NK-92 (cell line): ENCODE measurements around the gene SND1.

Experiments
- DNase-seq: peaks from one replicate; lab custom pipeline; 2025; ENCODE audit not compliant: unreplicated experiment; lab: John Stamatoyannopoulos, UW

The SND1 gene

DNA sequence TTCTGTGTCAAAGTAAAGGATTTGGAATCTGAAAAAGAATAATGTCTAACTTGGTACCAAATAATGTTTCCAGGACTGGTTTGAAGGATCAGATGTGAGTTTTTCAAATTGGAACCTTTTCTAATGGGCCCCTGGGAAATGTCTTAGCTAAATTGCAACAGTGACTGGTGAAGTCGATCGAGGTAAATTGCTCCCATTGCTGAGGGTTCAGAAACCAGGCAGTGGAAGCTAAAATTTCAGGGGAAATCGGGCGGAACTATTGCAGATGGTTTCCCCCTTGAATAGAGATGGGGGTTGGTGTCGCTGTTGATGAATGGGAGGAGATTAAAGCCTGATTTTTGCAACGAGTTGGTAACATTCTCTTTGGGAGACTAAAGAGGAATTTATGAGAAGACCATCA is 112.7 kb downstream of the SND1 start:
- DNase-seq: no peak

DNA sequence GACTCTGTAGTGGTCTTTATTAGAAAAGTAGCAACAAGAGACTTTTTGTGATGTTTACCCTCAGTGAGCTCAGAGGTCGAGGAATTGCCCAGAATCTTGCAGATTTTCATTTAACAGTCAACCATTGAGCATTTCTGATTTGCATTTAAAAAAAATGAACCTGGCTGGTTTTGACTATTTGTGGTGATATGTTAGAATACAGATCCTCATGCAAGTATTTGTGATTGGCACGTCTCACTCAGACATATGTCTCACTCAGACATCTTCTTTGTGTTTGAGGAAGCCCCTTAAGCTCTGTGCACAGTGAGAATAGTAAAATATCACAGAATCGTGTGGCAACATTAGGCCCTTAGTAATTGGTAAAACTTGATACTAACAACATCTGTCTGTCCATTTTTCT is 113.2 kb downstream of the SND1 start:
- DNase-seq: no peak

DNA sequence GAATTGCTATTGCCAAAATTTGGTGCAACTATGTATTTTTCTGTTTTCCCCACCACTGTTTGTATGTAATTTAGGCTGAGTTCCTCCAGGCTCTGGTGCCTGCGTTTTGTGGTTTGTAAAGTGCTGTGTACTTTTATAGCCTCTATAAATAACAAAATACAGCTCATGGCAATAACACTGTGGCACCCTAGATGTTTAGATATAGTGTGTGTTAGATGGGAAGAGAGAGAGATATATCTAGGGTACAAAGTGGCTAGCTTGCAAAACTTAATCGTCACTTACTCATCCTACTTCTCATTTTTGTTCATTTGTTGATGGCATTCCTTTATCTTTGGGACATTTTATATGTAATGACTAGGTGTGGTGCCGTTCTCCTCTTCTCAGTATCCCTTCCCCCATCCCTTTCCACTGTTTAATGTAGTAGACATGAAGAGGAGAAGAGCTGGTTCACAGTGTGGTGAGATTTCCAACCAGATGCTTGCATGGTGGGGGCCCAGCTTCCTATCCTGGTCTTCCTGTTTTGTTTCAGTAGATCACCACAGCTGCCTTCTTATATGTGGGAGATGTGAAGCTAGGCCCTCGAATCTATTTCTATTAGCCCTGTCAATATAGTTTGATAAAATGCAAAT is 115.0 kb downstream of the SND1 start:
- DNase-seq: no peak

DNA sequence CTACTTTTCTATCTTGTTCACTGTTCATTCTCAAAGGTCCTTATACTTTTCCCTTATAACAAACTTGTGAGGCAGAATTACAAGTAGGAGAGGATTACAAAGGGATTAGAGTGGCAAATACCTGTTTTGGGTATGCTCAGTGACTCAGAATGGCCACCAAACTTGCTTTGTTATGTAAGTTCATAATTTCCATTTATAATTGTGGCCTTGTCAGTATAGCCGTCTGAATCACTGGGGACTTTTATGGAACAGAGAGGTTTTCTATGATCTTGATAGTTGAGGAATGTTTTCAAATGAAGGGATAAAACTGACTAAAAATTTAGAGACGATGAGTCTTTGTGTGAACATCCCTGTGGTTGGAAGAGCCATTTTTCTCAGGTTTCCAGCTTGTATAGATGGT is 116.2 kb downstream of the SND1 start:
- no peak for DNase-seq

DNA sequence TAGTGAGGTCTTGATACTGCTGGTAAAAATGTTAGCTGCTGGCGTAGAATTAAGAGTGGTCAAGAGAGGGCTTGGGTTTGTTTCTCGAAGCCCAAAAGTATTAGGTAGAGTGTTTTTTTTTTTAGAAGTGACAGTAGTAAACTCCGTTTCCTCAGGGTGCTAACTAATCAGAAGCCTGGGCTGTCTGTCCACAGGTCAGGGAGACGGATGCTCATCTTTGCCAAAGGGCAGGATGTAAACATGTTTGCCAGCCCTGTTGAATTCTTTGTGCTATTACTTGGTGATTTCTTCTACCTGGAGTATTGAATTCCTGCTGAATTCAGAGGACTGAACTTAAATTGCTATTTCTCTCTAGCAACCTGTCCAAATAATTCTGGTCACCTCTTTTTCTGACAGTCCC is 117.1 kb downstream of the SND1 start:
- no peak for DNase-seq

DNA sequence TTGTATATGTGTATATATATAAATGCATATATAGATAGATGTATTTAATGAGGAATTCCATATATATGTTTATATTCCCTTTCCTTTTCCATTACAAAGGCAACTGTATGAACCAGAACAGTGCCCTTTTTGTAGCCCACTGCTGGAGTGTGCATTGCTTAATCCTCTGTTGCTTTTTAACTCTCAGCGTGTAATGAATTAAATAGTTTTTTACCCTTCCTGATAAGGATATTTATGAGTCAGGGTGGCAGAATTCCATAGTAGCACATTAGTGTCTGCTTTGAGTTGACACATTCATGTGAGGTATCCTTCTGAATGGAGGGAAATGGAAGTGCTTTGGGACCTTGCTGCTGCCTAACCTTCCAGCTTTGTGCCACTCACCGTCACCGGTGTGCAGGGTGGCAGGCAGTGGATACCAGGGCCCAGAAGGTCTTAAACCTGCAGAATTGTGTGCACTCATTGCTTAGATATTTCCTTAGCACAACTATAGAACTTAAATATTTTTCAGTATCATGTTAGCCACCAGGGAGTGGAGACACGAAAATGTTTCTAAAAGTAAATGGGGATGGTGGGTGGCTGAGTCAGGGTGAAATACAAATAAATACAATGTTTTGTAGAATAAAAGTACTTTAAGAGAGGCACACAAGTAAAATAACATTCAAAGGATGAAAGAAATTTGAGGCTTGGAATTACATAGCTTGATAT is 117.9 kb downstream of the SND1 start:
- no peak for DNase-seq

DNA sequence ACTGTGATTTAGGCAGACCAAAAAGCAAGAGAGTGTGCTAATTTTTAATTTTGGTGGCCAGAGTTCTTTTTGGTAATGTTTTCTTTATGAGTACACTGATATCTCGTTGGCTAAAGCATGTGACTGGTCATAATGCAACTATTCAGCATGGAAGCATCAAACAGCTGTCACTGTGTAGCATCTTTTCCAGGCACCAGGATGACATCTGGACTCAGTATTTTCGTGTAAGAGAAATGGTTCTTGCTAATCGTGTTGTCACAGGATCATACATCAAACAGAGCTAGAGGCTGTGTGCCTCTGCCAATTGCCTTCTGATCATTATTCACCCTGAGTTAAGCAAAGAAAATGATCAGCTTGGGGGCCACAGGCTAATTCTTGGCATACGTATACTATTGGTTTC is 118.9 kb downstream of the SND1 start:
- no peak for DNase-seq

DNA sequence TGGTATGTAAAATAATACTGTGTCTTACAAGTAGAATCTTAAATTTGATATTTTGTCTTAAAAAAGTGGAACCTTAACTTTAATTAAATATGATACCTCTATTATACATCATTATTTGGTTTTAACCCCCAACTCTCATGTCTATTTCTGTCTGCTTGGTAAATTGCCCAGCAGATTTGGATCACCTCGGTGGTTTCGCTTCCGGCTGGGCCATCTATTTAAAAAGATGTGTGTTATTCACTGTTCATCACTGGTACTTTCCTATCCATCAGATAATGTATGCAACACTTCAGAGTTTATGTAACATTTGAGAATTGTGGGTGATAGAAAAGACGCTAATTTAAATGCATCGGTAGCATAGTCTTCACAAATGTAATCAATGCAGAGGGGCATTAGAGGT is 119.7 kb downstream of the SND1 start:
- DNase-seq: no peak

DNA sequence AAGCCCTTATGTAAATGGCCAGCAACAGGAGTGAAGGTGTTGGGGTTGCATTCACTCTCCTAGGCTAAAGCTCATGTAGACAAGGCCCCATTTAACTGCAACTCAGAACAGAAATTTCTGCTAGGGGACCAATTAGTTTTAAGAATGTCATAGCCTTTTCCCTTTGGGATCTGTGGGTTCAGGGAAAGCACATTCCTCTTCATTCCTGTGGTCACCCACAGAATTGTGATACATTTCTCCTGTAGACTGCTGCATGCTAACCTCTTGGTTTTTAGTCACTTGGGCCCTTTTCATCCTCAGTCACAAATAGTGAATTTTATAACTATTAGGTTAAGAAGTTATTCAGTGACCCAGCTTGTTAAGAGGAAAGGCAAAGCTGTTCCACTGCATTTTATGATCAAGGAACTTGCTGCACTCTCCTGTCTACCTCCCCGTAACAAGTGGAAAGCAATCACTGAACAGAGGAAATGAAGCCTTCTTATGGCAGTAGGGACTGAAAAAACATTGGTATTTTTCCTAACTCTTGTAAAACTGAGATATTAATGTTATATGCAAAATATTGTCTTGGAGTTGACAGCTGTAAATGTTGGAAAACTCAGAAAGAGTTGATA is 124.9 kb downstream of the SND1 start:
- no peak for DNase-seq

DNA sequence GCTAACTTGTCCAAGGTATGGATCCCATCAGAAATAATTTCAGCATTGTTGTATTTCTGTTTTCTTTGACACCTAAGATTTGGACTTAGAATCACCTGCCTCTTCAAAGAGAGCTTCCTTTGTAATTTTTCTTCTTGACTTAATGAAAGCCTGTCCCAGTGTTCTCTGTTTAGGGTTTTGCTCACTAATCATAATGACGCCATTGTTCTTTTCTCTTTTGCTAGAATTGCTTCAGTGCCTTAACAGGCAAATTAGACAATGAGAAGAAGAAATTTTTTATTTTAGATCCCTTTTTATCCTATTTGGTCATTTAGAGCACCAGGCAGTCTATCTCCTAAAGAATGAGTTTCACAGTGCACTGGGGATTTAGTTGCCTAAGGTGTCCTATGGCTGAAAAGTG is 128.5 kb downstream of the SND1 start:
- no peak for DNase-seq

DNA sequence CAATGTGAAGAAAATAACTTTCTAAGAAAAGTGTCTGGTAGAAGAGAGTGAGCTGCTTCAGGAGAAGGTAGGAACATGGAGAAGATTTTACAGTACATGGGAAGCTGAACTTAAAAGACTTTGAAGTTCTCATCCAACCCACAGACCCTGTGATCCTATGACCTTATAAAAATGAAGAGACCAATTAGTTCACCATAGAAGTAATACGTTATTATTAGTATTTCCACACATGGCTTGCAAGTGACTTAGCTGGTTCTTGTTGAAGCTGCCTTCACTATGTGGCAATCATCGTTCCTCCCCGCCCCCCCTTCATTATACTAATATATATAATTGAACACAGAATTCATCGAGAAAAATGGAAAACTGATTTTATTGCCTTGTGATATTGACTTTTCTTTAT is 129.1 kb downstream of the SND1 start:
- no peak for DNase-seq

DNA sequence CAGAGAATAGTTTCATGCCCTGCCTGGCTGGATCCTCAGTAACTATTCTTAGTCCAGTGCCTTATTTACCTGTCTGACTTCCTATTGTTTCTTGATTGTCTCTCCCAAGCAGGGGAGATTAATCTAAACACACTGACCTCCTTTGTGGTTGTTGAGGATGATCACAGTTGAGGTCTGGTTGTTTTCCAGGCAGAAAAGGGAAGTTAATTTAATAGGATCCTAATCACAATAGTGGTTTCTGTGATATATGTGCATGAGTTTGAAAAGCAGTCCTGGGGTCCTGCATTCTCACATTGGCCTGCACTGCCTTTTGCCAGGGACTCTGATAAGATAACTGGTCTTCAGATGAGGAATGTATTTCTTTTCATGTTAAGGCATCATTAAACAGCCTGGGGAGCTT is 130.1 kb downstream of the SND1 start:
- no peak for DNase-seq

DNA sequence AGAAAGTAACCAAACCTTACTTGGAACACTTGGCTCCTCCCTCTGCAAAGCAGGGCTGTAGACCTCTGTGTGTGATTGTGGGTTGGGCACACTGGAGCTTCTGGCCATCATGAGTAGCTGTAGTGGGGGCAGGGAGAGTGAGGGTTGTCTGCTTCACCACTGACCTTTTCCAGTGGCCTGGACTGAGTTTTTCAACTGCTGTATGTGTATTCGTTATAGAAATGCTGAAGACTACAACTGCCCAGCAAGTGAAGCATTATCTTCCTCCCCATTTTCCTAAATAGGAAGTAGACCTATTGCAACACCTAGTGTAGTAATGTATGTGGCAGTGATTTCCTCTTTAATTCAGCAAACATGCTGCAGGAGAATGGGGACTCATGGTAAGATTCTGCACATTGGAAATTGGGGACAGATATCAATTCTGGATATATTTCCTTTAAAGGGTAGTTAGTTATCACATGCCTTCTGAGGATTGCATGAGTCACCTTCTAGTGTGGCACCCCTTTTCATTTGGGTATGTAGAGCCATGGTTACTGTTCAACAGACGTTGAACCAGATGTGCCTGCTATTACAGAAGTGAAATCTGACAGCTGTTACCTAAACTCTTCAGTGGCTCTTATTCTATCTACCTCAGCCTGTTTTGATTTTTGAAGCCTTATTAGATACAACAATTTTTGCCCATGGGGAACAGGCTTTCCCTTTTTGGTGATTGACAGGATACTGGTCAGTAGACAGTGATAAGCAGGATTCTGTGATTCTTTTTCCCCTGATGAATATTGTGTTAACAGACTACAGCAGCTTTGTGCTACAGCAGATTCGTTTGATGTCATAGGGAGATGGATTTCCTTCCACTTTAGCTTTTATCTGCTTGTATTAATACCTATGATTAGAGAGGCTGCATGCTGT is 130.9 kb downstream of the SND1 start:
- no peak for DNase-seq

DNA sequence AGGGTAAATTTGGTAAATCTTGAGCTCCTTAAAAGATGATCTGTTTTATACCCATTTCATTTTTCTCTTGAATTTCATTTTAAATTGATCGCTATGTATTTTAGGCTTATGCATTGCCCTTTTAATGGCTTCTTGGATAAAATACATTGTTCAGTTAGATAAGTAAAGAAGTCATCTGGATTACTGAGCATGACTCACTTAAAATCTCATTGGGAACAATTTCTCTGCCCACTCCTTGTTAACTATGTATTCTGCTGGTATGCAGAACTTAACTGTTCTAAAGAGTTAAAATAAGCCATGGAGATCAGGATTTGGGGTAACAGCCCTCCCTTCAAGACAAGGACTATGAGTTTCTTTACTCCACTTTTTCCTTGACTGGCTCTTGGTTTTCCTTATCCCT is 134.2 kb downstream of the SND1 start:
- no peak for DNase-seq

DNA sequence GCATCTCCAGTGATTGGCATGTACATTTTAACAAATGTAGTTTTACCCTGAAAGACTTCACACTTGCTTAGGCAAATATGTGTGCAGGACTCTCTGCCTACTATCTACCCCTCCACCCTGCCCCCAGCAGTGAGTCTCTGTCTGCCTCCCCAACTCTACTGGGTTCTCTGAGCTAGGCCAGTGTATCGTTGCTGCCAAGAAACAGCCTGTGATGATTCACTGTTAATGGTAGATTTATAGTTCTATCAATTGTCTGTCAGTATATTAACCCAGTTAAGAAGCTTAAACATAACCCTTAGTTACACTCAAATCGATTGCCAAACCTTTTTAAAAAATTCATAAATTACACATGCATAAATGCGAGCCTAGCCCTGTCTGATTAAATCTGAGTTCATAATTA is 137.0 kb downstream of the SND1 start:
- no peak for DNase-seq

DNA sequence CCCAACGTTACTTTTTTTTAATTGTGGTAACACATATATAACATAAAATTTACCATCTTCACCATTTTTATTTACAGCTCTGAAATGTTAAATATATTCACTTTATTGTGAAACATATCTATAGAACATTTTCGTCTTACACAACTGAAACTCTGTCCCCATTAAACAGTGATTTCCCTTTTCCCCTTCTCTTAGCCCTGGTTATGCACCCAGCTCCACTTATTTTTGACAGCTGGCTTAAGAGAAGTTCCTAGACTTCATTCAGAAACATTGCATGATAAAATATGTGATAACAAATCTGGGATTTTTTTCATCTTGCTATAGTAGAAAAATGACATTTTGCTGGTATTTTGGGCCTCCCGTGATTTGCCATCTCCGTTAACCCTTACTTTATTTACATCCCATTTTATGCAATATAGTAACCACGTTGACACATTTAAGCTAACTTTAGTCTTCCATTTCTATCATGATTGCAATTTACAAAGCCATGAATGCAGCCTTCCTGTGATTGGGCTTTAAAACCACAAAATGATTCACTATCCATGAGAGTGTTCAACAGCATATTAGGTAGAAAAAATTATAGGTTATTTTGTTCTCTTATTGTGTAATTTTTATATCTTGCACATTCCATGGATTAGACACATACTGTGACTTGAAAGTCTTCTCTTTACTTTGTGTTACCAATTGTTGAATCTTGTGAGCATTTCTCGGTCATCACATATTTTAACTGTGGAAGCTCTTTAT is 139.6 kb downstream of the SND1 start:
- DNase-seq: no peak

DNA sequence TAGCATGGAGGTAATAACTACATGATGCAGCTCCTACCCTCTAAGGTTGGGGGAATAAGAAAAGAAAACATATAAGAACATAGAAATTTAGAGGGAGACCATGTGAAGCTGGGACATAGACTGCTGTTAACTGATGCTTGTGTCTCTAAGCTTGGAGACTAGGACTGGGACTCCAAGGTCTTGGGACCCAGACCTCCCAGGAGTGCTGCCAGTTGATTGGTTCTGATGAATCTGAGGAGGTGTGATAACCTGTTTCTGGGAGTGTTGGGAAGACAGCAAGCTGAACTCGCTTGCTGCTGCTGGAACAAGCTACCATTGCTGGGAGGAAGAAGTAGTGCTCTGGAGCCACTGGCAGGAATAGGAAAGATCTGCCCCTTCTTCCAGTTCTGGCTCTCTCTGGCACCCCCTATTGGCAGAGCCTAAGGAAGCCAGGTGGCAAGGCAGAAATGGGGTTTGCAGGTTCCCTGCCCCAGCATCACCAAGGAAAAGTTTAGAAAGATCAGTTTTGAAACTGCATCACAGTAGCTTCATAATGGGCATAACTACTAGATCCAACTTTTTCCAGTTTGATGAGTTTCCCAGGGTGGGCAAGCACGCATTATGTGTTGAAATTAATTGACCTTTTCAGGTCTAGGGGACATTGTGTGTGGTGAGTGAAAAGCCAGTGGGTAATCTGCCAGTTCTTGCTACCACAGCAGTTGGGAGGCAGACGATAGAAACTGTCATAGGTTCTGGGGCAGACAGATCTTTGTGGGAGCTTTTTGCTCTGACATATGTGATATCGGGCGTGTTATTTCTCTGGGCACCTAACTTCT is 140.7 kb downstream of the SND1 start:
- DNase-seq: no peak

DNA sequence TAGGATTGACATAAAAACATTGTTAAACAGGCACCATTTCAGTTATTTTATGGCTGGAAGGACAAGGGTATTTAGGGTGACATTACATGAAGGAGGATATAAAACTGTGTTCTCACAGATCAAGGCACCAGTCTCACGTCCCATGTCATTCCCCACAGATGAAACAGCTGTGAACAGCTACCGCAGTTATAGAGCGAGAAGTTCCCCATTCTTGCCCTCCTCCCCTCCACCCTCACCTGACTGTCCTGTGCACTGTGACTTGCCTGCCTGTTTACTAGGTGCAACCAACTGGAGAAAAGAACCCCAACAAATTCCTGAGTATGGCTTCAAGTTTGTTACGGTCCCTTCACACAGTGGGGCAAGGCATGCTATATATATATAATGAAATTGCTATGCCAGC is 141.6 kb downstream of the SND1 start:
- DNase-seq: no peak

DNA sequence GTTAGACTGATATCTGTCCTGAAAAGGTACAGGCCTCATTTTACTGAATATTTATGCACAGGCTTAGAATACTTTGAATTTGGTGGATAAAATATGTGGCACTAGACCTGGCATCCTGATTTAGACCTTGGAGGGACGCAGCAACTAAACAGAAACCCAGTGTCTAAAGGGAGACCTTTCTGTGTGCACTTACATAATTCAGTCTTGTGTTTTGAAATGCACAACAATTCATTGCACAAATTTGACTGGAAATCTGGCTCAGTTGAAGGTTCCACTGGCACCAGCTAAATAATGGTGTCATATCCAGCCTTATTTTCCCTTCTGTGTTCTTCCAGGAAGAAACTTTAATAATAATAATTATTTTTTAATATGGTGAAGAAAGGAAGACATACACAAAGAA is 142.1 kb downstream of the SND1 start:
- no peak for DNase-seq

DNA sequence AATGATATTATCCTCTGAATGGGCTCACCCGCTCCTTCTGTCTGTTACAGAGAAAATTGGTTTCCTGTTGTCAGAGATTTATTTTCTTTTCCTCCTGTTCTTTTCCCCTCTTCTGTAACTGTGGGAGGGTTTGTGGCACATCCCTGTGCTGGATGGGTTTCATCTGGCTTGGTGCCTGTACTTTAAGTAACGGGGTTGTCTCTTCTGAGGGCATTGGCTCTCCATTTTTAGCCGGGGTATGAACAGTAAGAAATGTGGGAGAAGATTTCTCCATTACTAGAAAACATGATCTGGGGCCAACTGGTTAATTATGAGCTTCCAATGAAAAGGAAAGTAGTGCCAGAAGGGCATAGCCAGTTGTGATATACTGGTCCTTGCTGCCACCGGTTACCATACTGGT is 142.6 kb downstream of the SND1 start:
- no peak for DNase-seq
